ENCODE measurements around the gene TLR6. TPM values are rescaled to one million over a fixed set of nuclear protein-coding genes. Genes with fewer than 3 reads are reported as not detected.

Gene TLR6, protein sequence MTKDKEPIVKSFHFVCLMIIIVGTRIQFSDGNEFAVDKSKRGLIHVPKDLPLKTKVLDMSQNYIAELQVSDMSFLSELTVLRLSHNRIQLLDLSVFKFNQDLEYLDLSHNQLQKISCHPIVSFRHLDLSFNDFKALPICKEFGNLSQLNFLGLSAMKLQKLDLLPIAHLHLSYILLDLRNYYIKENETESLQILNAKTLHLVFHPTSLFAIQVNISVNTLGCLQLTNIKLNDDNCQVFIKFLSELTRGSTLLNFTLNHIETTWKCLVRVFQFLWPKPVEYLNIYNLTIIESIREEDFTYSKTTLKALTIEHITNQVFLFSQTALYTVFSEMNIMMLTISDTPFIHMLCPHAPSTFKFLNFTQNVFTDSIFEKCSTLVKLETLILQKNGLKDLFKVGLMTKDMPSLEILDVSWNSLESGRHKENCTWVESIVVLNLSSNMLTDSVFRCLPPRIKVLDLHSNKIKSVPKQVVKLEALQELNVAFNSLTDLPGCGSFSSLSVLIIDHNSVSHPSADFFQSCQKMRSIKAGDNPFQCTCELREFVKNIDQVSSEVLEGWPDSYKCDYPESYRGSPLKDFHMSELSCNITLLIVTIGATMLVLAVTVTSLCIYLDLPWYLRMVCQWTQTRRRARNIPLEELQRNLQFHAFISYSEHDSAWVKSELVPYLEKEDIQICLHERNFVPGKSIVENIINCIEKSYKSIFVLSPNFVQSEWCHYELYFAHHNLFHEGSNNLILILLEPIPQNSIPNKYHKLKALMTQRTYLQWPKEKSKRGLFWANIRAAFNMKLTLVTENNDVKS
- total RNA-seq = 1 to 10 TPM in 2 of 6 donors, under 1 TPM in 4; 0.19 to 3.9 (median 0.81) TPM
- polyA plus RNA-seq = under 1 TPM; 0.07 to 0.11 TPM

DNA sequence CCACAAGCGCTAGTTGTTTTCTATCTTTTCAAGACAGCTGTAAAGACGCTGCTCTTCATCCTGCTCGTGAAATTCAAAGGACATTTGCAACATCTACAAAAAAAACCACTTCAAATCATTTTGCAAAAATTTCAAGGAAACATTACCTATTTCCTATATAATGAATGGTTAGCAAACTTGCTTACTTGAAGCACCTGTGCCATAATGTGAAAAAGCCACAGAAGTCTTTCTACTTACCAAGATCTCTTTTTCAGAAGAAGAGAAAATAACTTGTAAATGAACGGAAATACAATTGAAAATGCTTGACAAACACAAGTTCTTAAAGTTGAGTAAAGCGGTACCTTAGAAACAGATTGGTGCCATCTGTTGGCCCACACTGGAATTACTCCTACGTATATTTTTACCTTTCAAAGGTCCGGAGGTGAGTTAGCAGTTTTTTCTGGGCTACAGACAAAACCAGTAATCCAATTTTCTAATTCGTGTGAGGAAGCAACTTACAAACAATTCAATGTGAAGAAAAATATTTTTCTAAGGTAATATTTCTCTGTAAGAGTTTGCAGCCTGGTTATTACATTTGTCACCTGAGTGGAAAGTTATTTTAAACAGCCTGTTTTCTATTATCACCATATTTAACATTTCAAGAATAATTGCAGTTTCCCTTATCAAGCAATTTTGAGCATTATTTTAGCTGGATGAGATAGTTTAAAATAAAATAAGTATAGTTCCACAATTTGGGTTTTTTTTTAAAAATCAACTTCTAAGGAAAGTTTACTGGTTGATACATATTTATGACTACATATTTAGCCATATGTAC lies at the start of gene TLR6:
Gene TLR6 (minus strand): TSS at position 294 of the 814 bp plus-strand sequence. CDS start 27,344 bp downstream, outside the sequence.
- no peaks in the 10 kb centered on the region for H3K27me3 ChIP-seq
- peak; percentile 88 for FAIRE-seq
- peak in 2 of 6 donors; percentile 37 to 57 for DNase-seq
- peak within 1 kb of the TSS in 2 of 4 donors; percentile 52 to 60 for H3K27ac ChIP-seq
- TF ChIP-seq, protein P1, sequence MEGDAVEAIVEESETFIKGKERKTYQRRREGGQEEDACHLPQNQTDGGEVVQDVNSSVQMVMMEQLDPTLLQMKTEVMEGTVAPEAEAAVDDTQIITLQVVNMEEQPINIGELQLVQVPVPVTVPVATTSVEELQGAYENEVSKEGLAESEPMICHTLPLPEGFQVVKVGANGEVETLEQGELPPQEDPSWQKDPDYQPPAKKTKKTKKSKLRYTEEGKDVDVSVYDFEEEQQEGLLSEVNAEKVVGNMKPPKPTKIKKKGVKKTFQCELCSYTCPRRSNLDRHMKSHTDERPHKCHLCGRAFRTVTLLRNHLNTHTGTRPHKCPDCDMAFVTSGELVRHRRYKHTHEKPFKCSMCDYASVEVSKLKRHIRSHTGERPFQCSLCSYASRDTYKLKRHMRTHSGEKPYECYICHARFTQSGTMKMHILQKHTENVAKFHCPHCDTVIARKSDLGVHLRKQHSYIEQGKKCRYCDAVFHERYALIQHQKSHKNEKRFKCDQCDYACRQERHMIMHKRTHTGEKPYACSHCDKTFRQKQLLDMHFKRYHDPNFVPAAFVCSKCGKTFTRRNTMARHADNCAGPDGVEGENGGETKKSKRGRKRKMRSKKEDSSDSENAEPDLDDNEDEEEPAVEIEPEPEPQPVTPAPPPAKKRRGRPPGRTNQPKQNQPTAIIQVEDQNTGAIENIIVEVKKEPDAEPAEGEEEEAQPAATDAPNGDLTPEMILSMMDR (IDR thresholded peaks at IDR 0.05) = peak in 3 of 4 donors; percentile 51 to 64 (median 55)
- H3K4me3 ChIP-seq = peak within 1 kb of the TSS in 1 of 4 donors; percentile 28
- WGBS, 2 donors = 17% methylated on average over 8 of the region's 8 CpGs
- peaks cover 0 to 4% (median 0%) of the 10 kb centered on the region in 3 donors for H3K4me1 ChIP-seq
- no peaks in the 10 kb centered on the region for H3K36me3 ChIP-seq
- H3K9me3 ChIP-seq = no peaks in the 10 kb centered on the region
- intact Hi-C loops (cut with DNase I) = no loop called here
- ATAC-seq = peak; percentile 81 to 92 (median 86)

DNA sequence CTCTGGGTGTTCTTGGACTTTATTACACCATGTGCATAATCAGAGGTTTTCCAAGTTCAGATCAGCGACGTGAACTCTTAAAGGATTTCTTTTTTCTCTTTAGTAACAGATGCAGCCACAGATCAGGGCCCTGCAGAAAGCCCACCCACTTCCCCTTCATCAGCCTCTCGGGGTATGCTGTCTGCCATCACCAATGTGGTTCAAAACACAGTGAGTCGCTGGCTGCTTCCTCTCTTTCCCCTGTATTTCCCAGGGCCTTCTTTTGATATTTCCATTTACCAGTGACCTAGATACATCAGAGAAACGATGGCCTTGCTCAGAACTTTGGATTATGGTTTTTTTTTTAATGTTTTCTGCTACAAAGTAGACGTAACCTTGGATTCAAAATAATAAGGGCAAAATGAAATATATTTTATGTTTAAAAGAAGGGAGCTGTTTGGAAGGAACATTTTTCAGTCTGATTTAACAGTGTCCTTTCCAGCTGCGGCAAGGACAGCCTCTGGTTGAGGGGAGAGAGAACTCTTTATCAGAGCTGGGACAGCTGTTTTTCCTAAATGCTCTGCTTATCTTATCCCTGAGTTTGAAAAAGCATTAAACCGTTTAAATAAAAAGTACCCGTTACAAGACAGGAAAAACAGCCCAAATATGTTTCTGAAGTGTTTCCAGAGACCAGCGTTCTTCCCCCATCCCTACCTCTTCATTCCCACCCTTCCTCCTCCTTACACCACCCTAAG lies 49.2 kb upstream of the TLR6 start:
- ATAC-seq = no peak
- H3K27me3 ChIP-seq = no peaks in the 10 kb centered on the region
- H3K9me3 ChIP-seq = no peaks in the 10 kb centered on the region
- no peak overlapping the region for H3K27ac ChIP-seq
- TF ChIP-seq, protein P1 (IDR thresholded peaks at IDR 0.05) = no peak
- H3K4me3 ChIP-seq = no peak overlapping the region
- intact Hi-C loops (cut with DNase I) = loop anchor here in 1 of 3 donors (10.0 kb wide), 1 partner anchor 229 kb away; no protein-coding TSS in a partner anchor
- no peak for FAIRE-seq
- peaks cover 14 to 18% (median 15%) of the 10 kb centered on the region in 3 donors for H3K4me1 ChIP-seq
- 53 to 57% methylated on average over 10 of the region's 10 CpGs for WGBS, 2 donors
- H3K36me3 ChIP-seq = peaks cover 0 to 26% (median 2%) of the 10 kb centered on the region in 3 donors
- no peak for DNase-seq

DNA sequence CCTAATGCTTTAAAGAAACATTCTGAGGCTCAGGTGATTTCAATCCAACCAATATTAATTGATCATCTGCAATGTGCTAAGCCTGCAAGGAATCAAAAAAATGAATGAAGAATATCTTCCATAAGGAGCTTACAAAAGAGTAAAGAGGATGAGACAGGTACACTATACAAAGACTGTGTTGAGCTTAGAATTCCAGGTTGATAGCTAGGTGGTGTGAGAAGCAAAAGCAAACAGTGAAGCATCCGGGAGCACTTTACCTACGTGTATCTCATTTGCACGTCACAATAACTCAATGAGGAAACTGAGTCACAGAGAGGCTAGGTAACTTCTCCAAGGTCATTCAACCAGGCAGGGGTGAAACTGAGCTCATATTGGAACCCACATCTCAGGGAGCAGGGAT lies 48.1 kb upstream of the TLR6 start:
- H3K4me1 ChIP-seq = peaks cover 14 to 18% (median 15%) of the 10 kb centered on the region in 3 donors
- H3K27me3 ChIP-seq = no peaks in the 10 kb centered on the region
- H3K36me3 ChIP-seq = peaks cover 0 to 15% (median 2%) of the 10 kb centered on the region in 3 donors
- H3K4me3 ChIP-seq = no peak overlapping the region
- WGBS, 2 donors = 38 to 47% methylated on average over 3 of the region's 3 CpGs
- DNase-seq (no peak), FAIRE-seq (no peak), ATAC-seq (peak in 2 of 4 donors; percentile 10 to 34)
- H3K27ac ChIP-seq = peak overlapping the region in 2 of 4 donors; percentile 45 to 62
- H3K9me3 ChIP-seq = no peaks in the 10 kb centered on the region
- intact Hi-C loops (cut with DNase I) = loop anchor here in 2 of 3 donors (5.0 to 10.0 kb wide), 2 partner anchors 230 to 233 kb away; no protein-coding TSS in a partner anchor
- TF ChIP-seq, protein P1 (IDR thresholded peaks at IDR 0.05) = no peak

Measured in pancreas (tissue), 10 donors.